IgD-negative memory B cell (primary cell): Measurements from ENCODE around the gene POGLUT2. TPM values are rescaled to one million over a fixed set of nuclear protein-coding genes. Genes with fewer than 3 reads are reported as not detected.
"Not testable (repeated sequence)": the region's sequence is repeated elsewhere in the genome, so short reads cannot be mapped to it uniquely, and the experiment has no call there.

Source experiments
- H3K27ac Mint-ChIP-seq, 3 donors: one replicate each; pipeline ENCODE4 v1.8.0; 2020 to 2022; ENCODE audit warnings: mild to moderate bottlenecking in 3 of 3, mixed read lengths in 3 of 3, moderate library complexity in 1 of 3
- H3K27me3 Mint-ChIP-seq: one replicate; pipeline ENCODE4 v1.8.0; 2021; ENCODE audit warnings: mixed read lengths
- H3K36me3 Mint-ChIP-seq: one replicate; pipeline ENCODE4 v1.8.0; 2020; ENCODE audit warnings: mild to moderate bottlenecking, mixed read lengths
- H3K4me1 Mint-ChIP-seq, 3 donors: one replicate each; pipeline ENCODE4 v1.8.0; 2020 to 2022; ENCODE audit warnings: mixed read lengths in 3 of 3, mild to moderate bottlenecking in 1 of 3
- H3K4me3 Mint-ChIP-seq, 4 donors: one replicate each; pipeline ENCODE4 v1.8.0; 2020 to 2022; ENCODE audit warnings: mild to moderate bottlenecking in 4 of 4, mixed read lengths in 4 of 4, moderate library complexity in 3 of 4
- H3K9me3 Mint-ChIP-seq, 3 donors: one replicate each; pipeline ENCODE4 v1.8.0; 2020 to 2021; ENCODE audit warnings: mixed read lengths in 3 of 3, mild to moderate bottlenecking in 1 of 3
- polyA plus RNA-seq: library from polyadenylated mRNA; unstranded; fragments of 300-500 nt; fragmentation: Illumina TruSeq; gene quantifications from one replicate; pipeline ENCODE4 v1.2.3, GENCODE V29; 2021

Gene POGLUT2
- polyA plus RNA-seq, 1 donor from 2014 or later = 0.44 TPM

GRCh38 chr13:102781591-102781990, 17.2 kb downstream of the POGLUT2 start:
- Mint-ChIP-seq H3K27ac (no peak overlapping the region), H3K9me3 (no peaks in the 10 kb centered on the region), H3K27me3 (no peaks in the 10 kb centered on the region)

GRCh38 chr13:102780656-102781055, 18.1 kb downstream of the POGLUT2 start:
- H3K9me3 Mint-ChIP-seq, H3K4me3 Mint-ChIP-seq, H3K4me1 Mint-ChIP-seq, H3K27me3 Mint-ChIP-seq, H3K36me3 Mint-ChIP-seq: not testable (repeated sequence)
- H3K27ac Mint-ChIP-seq = peak overlapping the region in 1 of 3 donors; percentile 36

More at GRCh38 chr13:102781591-102781990, 17.2 kb downstream of the POGLUT2 start:
- no peak overlapping the region for H3K4me3 Mint-ChIP-seq
- no peaks in the 10 kb centered on the region for H3K36me3 Mint-ChIP-seq
- H3K4me1 Mint-ChIP-seq = peaks cover 0 to 5% (median 0%) of the 10 kb centered on the region in 3 donors

GRCh38 chr13:102779436-102780159, 19.2 kb downstream of the POGLUT2 start:
- H3K36me3 Mint-ChIP-seq = no peaks in the 10 kb centered on the region
- H3K9me3 Mint-ChIP-seq = no peaks in the 10 kb centered on the region
- no peak overlapping the region for H3K4me3 Mint-ChIP-seq
- no peaks in the 10 kb centered on the region for H3K27me3 Mint-ChIP-seq
- peaks cover 0 to 5% (median 4%) of the 10 kb centered on the region in 3 donors for H3K4me1 Mint-ChIP-seq
- peak overlapping the region in 1 of 3 donors; percentile 28 for H3K27ac Mint-ChIP-seq

- Mint-ChIP-seq H3K27ac (no peak overlapping the region), H3K36me3 (no peaks in the 10 kb centered on the region)
Observed at GRCh38 chr13:102777736-102778135, 21.0 kb downstream of the POGLUT2 start.

DNA sequence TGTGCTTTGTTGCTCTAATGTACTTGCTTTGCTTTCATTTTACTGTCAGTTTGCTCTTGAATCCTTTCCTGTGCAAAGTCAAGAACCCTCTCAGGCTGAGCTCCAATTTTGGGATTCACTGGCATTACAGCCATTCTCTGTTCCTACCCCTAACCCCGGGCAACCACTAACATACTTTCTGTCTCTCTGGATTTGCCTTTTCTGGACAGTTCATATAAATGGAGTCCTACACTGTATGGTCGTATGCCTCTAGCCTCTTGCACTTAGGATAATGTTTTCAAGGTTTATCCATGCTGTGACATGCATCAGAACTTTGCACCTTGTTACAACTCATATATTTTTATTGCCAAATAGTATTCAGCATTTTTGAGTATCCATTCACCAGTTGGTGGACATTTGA, 22.5 kb downstream of the POGLUT2 start:
- Mint-ChIP-seq H3K27me3 (no peaks in the 10 kb centered on the region), H3K4me1 (peaks cover 7 to 18% (median 14%) of the 10 kb centered on the region in 3 donors), H3K9me3 (no peaks in the 10 kb centered on the region), H3K27ac (peak overlapping the region in 1 of 3 donors; percentile 56), H3K36me3 (peaks cover 2% of the 10 kb centered on the region), H3K4me3 (no peak overlapping the region)

More at GRCh38 chr13:102777736-102778135, 21.0 kb downstream of the POGLUT2 start:
- Mint-ChIP-seq H3K27me3 (no peaks in the 10 kb centered on the region), H3K4me3 (no peak overlapping the region), H3K4me1 (peaks cover 1 to 10% (median 10%) of the 10 kb centered on the region in 3 donors), H3K9me3 (no peaks in the 10 kb centered on the region)

- Mint-ChIP-seq H3K27ac (peak overlapping the region; percentile 83 to 95 (median 86)), H3K27me3 (no peaks in the 10 kb centered on the region), H3K9me3 (no peaks in the 10 kb centered on the region), H3K36me3 (peaks cover 2% of the 10 kb centered on the region), H3K4me1 (peaks cover 9 to 19% (median 19%) of the 10 kb centered on the region in 3 donors), H3K4me3 (peak overlapping the region; percentile 89 to 96 (median 94))
Observed at GRCh38 chr13:102774591-102775520, 23.9 kb downstream of the POGLUT2 start.

GRCh38 chr13:102774214-102774568, 24.6 kb downstream of the POGLUT2 start:
- Mint-ChIP-seq H3K36me3 (peaks cover 2% of the 10 kb centered on the region), H3K4me1 (peaks cover 9 to 21% (median 14%) of the 10 kb centered on the region in 3 donors), H3K4me3 (peak overlapping the region; percentile 89 to 96 (median 94)), H3K27me3 (no peaks in the 10 kb centered on the region), H3K9me3 (no peaks in the 10 kb centered on the region), H3K27ac (peak overlapping the region; percentile 83 to 95 (median 86))

DNA sequence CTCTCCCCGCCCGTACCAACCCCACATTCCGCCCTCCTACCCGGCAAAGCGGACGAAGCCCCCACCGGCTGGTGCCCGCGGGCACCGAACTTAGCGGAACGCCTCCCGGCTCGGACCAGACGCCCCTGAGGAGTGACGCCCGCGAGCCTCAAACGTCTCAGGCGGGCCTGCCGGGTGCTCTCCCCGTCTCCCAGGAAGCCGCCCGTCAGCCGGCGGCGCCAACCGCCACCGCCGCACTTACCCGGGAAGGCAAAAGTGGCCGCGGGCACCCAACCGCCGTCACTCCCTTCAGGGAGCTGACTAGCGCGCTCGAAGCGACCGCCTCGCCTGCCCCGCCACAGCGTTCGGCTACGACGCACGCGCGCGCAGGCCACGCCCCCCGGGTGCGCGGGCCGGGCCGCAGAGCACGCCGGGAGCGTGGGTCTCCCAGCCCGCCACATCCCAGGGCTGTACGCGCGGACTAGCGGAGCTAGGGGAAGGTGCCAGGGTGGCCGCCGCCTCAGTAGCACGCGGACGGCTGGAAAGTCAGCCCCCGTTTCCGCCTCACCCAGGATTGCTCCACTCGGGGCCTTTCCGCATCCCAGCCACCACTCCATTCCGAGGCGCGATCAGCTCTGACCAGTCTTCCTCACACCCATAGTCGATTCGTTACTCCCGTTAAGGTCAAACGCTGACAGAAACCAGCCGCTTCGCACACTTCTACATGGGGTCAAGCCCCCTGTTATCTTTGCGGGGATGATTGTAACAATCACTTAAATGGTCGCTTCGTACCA, 25.1 kb downstream of the POGLUT2 start, which contains the start of gene TEX30:
TEX30 (minus strand) TSS at position 346 of the 773 bp plus-strand sequence. CDS start 3,760 bp downstream, outside the sequence.
- H3K4me3 Mint-ChIP-seq = peak within 1 kb of the TSS; percentile 89 to 96 (median 94)
- H3K27me3 Mint-ChIP-seq = no peaks in the 10 kb centered on the region
- peaks cover 2% of the 10 kb centered on the region for H3K36me3 Mint-ChIP-seq
- peaks cover 9 to 21% (median 14%) of the 10 kb centered on the region in 3 donors for H3K4me1 Mint-ChIP-seq
- peak within 1 kb of the TSS; percentile 86 to 95 (median 88) for H3K27ac Mint-ChIP-seq
- no peaks in the 10 kb centered on the region for H3K9me3 Mint-ChIP-seq

- H3K36me3 Mint-ChIP-seq = peaks cover 2% of the 10 kb centered on the region
- no peaks in the 10 kb centered on the region for H3K27me3 Mint-ChIP-seq
- H3K4me3 Mint-ChIP-seq = peak overlapping the region; percentile 58 to 96 (median 92)
- H3K9me3 Mint-ChIP-seq = no peaks in the 10 kb centered on the region
- H3K4me1 Mint-ChIP-seq = peaks cover 9 to 21% (median 14%) of the 10 kb centered on the region in 3 donors
- peak overlapping the region in 1 of 3 donors; percentile 11 for H3K27ac Mint-ChIP-seq
Observed at GRCh38 chr13:102772042-102772425, 26.7 kb downstream of the POGLUT2 start.

DNA sequence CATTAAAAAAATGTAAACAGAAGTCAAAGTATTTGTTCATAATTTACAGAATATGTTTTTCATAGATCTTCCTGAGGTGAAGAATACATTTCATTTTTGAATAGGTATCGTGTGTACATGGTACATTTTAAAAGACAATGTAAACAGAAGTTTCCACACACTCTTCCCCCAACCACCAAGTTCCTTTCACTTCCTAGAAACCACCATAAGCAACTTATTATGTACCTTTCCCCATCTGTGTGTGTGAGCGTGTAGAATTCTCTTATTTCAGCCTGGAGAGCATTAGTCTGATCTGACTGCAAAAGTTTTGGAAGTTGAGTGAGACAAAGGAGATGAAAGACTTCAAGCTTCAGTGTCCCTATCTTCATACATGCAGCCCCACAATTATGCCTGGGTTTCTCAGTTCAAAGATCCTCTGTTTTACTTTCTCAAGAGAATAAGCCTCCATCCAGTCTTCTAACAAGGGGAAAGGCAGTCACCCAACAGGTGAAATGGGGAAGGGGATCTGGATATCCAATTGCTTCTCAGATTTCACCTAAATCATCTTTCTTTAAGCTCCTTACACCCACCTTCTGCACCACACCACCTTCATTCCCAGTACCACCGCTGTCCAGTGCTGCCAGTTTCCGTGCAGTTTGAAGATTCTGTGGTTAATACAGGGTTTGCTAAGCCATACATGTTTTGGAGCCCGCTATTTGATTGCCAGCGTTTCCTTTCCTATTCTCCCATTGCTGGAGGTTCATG, 27.3 kb downstream of the POGLUT2 start:
- Mint-ChIP-seq H3K27ac (no peak overlapping the region), H3K9me3 (no peaks in the 10 kb centered on the region), H3K4me3 (peak overlapping the region; percentile 15 to 96 (median 92)), H3K27me3 (no peaks in the 10 kb centered on the region), H3K36me3 (peaks cover 2% of the 10 kb centered on the region), H3K4me1 (peaks cover 9 to 21% (median 14%) of the 10 kb centered on the region in 3 donors)

GRCh38 chr13:102770435-102770834, 28.3 kb downstream of the POGLUT2 start:
- Mint-ChIP-seq H3K4me3 (peak overlapping the region in 3 of 4 donors; percentile 1 to 70 (median 36)), H3K9me3 (no peaks in the 10 kb centered on the region), H3K27ac (peak overlapping the region in 1 of 3 donors; percentile 49), H3K4me1 (peaks cover 9 to 21% (median 14%) of the 10 kb centered on the region in 3 donors), H3K36me3 (peaks cover 7% of the 10 kb centered on the region), H3K27me3 (no peaks in the 10 kb centered on the region)

- Mint-ChIP-seq H3K36me3 (peaks cover 8% of the 10 kb centered on the region), H3K4me3 (peak overlapping the region in 1 of 4 donors; percentile 70), H3K9me3 (no peaks in the 10 kb centered on the region), H3K4me1 (peaks cover 9 to 18% (median 14%) of the 10 kb centered on the region in 3 donors), H3K27me3 (no peaks in the 10 kb centered on the region), H3K27ac (no peak overlapping the region)
Observed at GRCh38 chr13:102769679-102770078, 29.1 kb downstream of the POGLUT2 start.

GRCh38 chr13:102768909-102769308, 29.9 kb downstream of the POGLUT2 start:
- Mint-ChIP-seq H3K4me3 (no peak overlapping the region), H3K27me3 (no peaks in the 10 kb centered on the region), H3K4me1 (peaks cover 9 to 15% (median 14%) of the 10 kb centered on the region in 3 donors), H3K27ac (no peak overlapping the region), H3K9me3 (no peaks in the 10 kb centered on the region), H3K36me3 (peaks cover 8% of the 10 kb centered on the region)

DNA sequence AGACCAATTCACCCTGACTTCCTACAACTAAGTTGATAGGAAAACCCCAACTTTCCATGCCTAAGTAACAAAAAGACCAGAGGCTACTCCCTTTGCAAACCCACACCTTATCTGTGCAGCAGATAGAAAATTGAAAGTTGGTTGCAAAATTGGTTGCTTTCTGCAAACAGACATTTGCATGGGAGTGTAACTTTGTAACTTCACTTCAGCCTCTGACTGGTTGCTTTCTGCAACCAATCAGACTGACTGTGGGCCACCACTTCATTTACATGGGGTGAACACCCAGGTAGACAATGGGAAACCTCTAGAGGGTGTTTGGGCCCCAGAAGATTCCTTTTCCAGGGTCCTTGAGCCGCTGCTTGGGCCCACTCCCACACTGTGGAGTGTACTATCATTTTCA, 35.0 kb downstream of the POGLUT2 start:
- Mint-ChIP-seq H3K27me3 (no peaks in the 10 kb centered on the region), H3K9me3 (no peaks in the 10 kb centered on the region), H3K4me3 (no peak overlapping the region), H3K27ac (no peak overlapping the region), H3K4me1 (no peaks in the 10 kb centered on the region), H3K36me3 (peaks cover 6% of the 10 kb centered on the region)
